H1 (cell line): ENCODE measurements around the gene NOTCH2. TPM values are rescaled to one million over a fixed set of nuclear protein-coding genes. Genes with fewer than 3 reads are reported as not detected.

Experiments
- CTCF ChIA-PET: fragments of 300-600 bp; sonication (Branson Sonifier 250); formaldehyde crosslinking; loops from one replicate; lab custom pipeline; 2021; ENCODE audit not compliant: partially characterized antibody; lab: Charles Lee
- POLR2A ChIA-PET: fragments of 300-600 bp; sonication (Branson Sonifier 250); formaldehyde crosslinking; loops from one replicate; lab custom pipeline; 2021; ENCODE audit warnings: inconsistent platforms; ENCODE audit not compliant: partially characterized antibody; lab: Charles Lee
- DNase-seq, 2 experiments: peaks; one replicate each; pipeline versions ENCODE4 v3.0.0 to v3.0.0-alpha.2; 2010 to 2022; ENCODE audit warnings: low spot score in 2 of 2, low read depth in 1 of 2, mixed read lengths in 1 of 2
- FAIRE-seq: peaks from 2 replicates; lab custom pipeline; 2011; peaks lifted over from hg19 to GRCh38; lab: Jason Lieb, UNC
- H2AFZ ChIP-seq: 2 replicates; pipeline ENCODE4 v1.8.1; 2012; ENCODE audit warnings: low read length, inconsistent platforms
- H2AK5ac ChIP-seq: 2 replicates; pipeline ENCODE4 v1.6.1; 2013; ENCODE audit warnings: low read depth, low read length
- H2BK120ac ChIP-seq: replicated peaks from 2 replicates; pipeline ENCODE3; 2013; ENCODE audit warnings: low read depth, low read length, inconsistent platforms
- H2BK12ac ChIP-seq: 2 replicates; pipeline ENCODE4 v1.6.1; 2013; ENCODE audit warnings: low read depth, low read length
- H2BK15ac ChIP-seq: 2 replicates; pipeline ENCODE4 v1.6.1; 2013; ENCODE audit warnings: low read length
- H2BK20ac ChIP-seq: 2 replicates; pipeline ENCODE4 v1.6.1; 2013; ENCODE audit warnings: low read length
- H2BK5ac ChIP-seq: 2 replicates; pipeline ENCODE4 v1.6.1; 2013; ENCODE audit warnings: low read depth, low read length
- H3K14ac ChIP-seq: 2 replicates; pipeline ENCODE4 v1.6.1; 2013; ENCODE audit warnings: inconsistent platforms; ENCODE audit not compliant: insufficient read length
- H3K18ac ChIP-seq: 2 replicates; pipeline ENCODE4 v1.6.1; 2013; ENCODE audit warnings: low read length; ENCODE audit errors: extremely low read depth
- H3K23ac ChIP-seq: 2 replicates; pipeline ENCODE4 v1.6.1; 2013; ENCODE audit warnings: inconsistent platforms; ENCODE audit not compliant: insufficient read length
- H3K23me2 ChIP-seq: 2 replicates; pipeline ENCODE4 v1.6.1; 2013; ENCODE audit warnings: low read depth, low read length
- H3K27ac ChIP-seq: 2 replicates; pipeline ENCODE4 v1.6.1; 2011; ENCODE audit warnings: low read depth, low read length, inconsistent platforms
- H3K27me3 ChIP-seq, 4 experiments: replicated peaks in 1 of 4; 1 replicate in 1 of 4; 2 replicates in 3 of 4; pipeline versions ENCODE4 v1.6.1 to v1.8.1; 2011 to 2013; ENCODE audit warnings: low read length in 3 of 4, mild to moderate bottlenecking in 3 of 4, inconsistent platforms in 2 of 4, mixed read lengths in 2 of 4, moderate library complexity in 1 of 4; ENCODE audit not compliant: control insufficient read depth in 3 of 4, insufficient read depth in 3 of 4; ENCODE audit errors: extremely low read depth in 1 of 4
- H3K36me3 ChIP-seq, 4 experiments: 2 replicates each; pipeline versions ENCODE4 v1.6.1 to v1.8.1; 2011 to 2013; ENCODE audit warnings: mild to moderate bottlenecking in 4 of 4, low read length in 3 of 4, moderate library complexity in 2 of 4, control low read depth in 1 of 4, inconsistent platforms in 1 of 4; ENCODE audit not compliant: insufficient read depth in 4 of 4, control insufficient read depth in 2 of 4
- H3K4ac ChIP-seq: replicated peaks from 2 replicates; pipeline ENCODE3; 2013; ENCODE audit warnings: low read length, low read depth, mixed read lengths, inconsistent platforms; ENCODE audit not compliant: insufficient read length
- H3K4me1 ChIP-seq, 4 experiments: replicated peaks in 1 of 4; 1 replicate in 1 of 4; 2 replicates in 3 of 4; pipeline versions ENCODE4 v1.6.1 to v1.8.1; 2011 to 2013; ENCODE audit warnings: low read length in 3 of 4, inconsistent platforms in 2 of 4, mixed read lengths in 1 of 4; ENCODE audit not compliant: insufficient read depth in 4 of 4, control insufficient read depth in 3 of 4
- H3K4me2 ChIP-seq, 2 experiments: 2 replicates each; pipeline versions ENCODE4 v1.6.1 to v1.8.1; 2011 to 2013; ENCODE audit warnings: low read depth in 2 of 2, low read length in 2 of 2, control low read depth in 1 of 2, inconsistent platforms in 1 of 2, mild to moderate bottlenecking in 1 of 2; ENCODE audit not compliant: insufficient read depth in 1 of 2
- H3K4me3 ChIP-seq, 4 experiments: fragments of 200-600, 300-600 bp in 1 of 4; sonication (generic), shearing (Covaris generic), sonication (Bioruptor Twin) in 1 of 4; 2 replicates each; pipeline versions ENCODE4 v1.5.1 to v1.8.1; 2011 to 2016; ENCODE audit warnings: low read length in 4 of 4, low read depth in 3 of 4, control low read depth in 2 of 4, inconsistent platforms in 2 of 4, mild to moderate bottlenecking in 2 of 4, mixed read lengths in 1 of 4, moderate library complexity in 1 of 4; ENCODE audit not compliant: insufficient read depth in 2 of 4; ENCODE audit errors: extremely low read depth in 1 of 4
- H3K56ac ChIP-seq: replicated peaks from 2 replicates; pipeline ENCODE3; 2013; ENCODE audit warnings: low read depth, mild to moderate bottlenecking, mixed read lengths, low read length, inconsistent platforms; ENCODE audit not compliant: insufficient read length
- H3K79me1 ChIP-seq: 2 replicates; pipeline ENCODE4 v1.6.1; 2013; ENCODE audit warnings: low read depth, low read length, control low read depth
- H3K79me2 ChIP-seq, 2 experiments: 2 replicates each; pipeline versions ENCODE4 v1.6.1 to v1.8.1; 2012 to 2013; ENCODE audit warnings: low read length in 2 of 2, mild to moderate bottlenecking in 2 of 2, inconsistent platforms in 1 of 2; ENCODE audit not compliant: insufficient read depth in 2 of 2, control insufficient read depth in 1 of 2
- H3K9ac ChIP-seq, 4 experiments: replicated peaks in 1 of 4; 1 replicate in 1 of 4; 2 replicates in 3 of 4; pipeline versions ENCODE4 v1.6.1 to v1.8.1; 2011 to 2013; ENCODE audit warnings: low read depth in 3 of 4, low read length in 3 of 4, control low read depth in 2 of 4, mild to moderate bottlenecking in 2 of 4, moderate library complexity in 2 of 4, inconsistent platforms in 1 of 4; ENCODE audit errors: extremely low read depth in 1 of 4
- H3K9me3 ChIP-seq, 2 experiments: 2 replicates each; pipeline versions ENCODE4 v1.6.1 to v1.8.1; 2012 to 2013; ENCODE audit warnings: mild to moderate bottlenecking in 2 of 2, moderate library complexity in 2 of 2, control low read depth in 1 of 2, inconsistent platforms in 1 of 2, low read depth in 1 of 2, low read length in 1 of 2, mixed read lengths in 1 of 2; ENCODE audit not compliant: insufficient read depth in 2 of 2
- H4K20me1 ChIP-seq, 2 experiments: replicated peaks in 1 of 2; 2 replicates each; pipeline versions ENCODE3 to v1.8.1; 2011 to 2013; ENCODE audit warnings: inconsistent platforms in 2 of 2, low read length in 2 of 2, mild to moderate bottlenecking in 1 of 2; ENCODE audit not compliant: insufficient read depth in 2 of 2, control insufficient read depth in 1 of 2
- H4K5ac ChIP-seq: 2 replicates; pipeline ENCODE4 v1.6.1; 2013; ENCODE audit warnings: low read length, low read depth, mixed read lengths, inconsistent platforms; ENCODE audit not compliant: insufficient read length
- H4K8ac ChIP-seq: 2 replicates; pipeline ENCODE4 v1.8.0; 2013; ENCODE audit warnings: mild to moderate bottlenecking, moderate library complexity, low read length, inconsistent platforms; ENCODE audit not compliant: insufficient read depth; ENCODE audit errors: extremely low read depth
- H4K91ac ChIP-seq: replicated peaks from 2 replicates; pipeline ENCODE3; 2013; ENCODE audit warnings: low read length, mixed read lengths, inconsistent platforms; ENCODE audit not compliant: insufficient read length
- CEBPB ChIP-seq: IDR thresholded peaks from 2 replicates; pipeline ENCODE4 v1.6.1; 2012; ENCODE audit warnings: low read depth, low read length
- GTF2F1 ChIP-seq: IDR thresholded peaks from 2 replicates; pipeline ENCODE4 v1.6.1; 2012; ENCODE audit warnings: low read depth, low read length, improper control_type of control experiment, borderline replicate concordance
- PHF8 ChIP-seq: fragments of 200-600 bp; sonication (generic); conservative IDR thresholded peaks from 2 replicates; pipeline ENCODE4 v1.7.1; 2012; ENCODE audit warnings: low read depth, mild to moderate bottlenecking, inconsistent platforms, low read length, moderate library complexity
- POLR2A ChIP-seq, 2 experiments: IDR thresholded peaks; 1 replicate in 1 of 2; 2 replicates in 1 of 2; pipeline ENCODE4 v1.6.1; 2011; ENCODE audit warnings: low read depth in 2 of 2, low read length in 2 of 2, mild to moderate bottlenecking in 2 of 2; ENCODE audit errors: control extremely low read depth in 1 of 2
- WGBS, 2 experiments: shearing (Covaris generic) in 1 of 2; methylation state at CpG; one replicate each; pipeline versions ENCODE4 v1.1.6 to v1.1.7; 2013 to 2015; ENCODE audit warnings: low lambda C conversion rate in 2 of 2, mixed read lengths in 2 of 2, inconsistent platforms in 1 of 2, low coverage in 1 of 2, missing lambda C conversion rate in 1 of 2; ENCODE audit not compliant: insufficient replicate concordance in 2 of 2, insufficient coverage in 1 of 2, insufficient read length in 1 of 2; ENCODE audit errors: extremely low coverage in 1 of 2, missing lambda C conversion rate in 1 of 2; 5-methylcytosine and 5-hydroxymethylcytosine counted together
- polyA plus RNA-seq, 7 experiments: library from polyadenylated mRNA; depleted of rRNA in 3 of 7; stranded (reverse) in 5 of 7; unstranded in 2 of 7; fragments of >200 nt in 5 of 7; fragments of 200-250 nt in 2 of 7; gene quantifications; 1 replicate in 5 of 7; 2 replicates in 1 of 7; 4 replicates in 1 of 7; pipeline versions ENCODE4 v1.2.1 to v1.2.3, GENCODE V29; 2011 to 2013; ENCODE audit warnings: missing spikeins in 2 of 7, mixed read lengths in 2 of 7
- total RNA-seq: library from RNA; stranded (reverse); fragmentation: NEBNext Ultra II Directional; extraction: Animal tissue kit (Norgen Biotek cat#: 25700); gene quantifications from 2 replicates; pipeline ENCODE4 v1.2.1, GENCODE V29; 2021
- TF ChIP-seq, protein P1 (sequence below): IDR thresholded peaks from 2 replicates; pipeline ENCODE4 v1.6.1; 2012; ENCODE audit warnings: inconsistent platforms

Gene NOTCH2
- total and polyA plus RNA-seq, 2 of the 8 experiments (the other 6 are each of a cell fraction or from before 2014, with no cell fraction given) = 17.7 to 63.0 TPM

DNA sequence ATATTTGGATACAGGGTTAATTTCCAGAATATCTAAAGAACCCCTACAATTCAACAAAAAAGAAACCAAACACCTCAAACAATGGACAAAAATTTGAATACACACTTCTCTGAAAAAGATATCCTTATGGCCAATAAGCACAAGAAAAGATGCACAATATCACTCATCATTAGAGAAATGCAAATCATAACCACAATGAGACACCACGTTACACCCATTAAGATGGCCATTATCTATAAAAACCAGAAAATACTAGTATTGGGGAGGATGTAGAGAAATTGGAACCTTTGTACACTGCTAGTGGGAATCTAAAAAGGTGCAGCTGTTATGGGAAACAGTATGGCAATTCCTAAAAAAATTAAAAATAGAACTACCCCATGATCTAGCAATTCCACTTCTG, 178.1 kb downstream of the NOTCH2 start:
- H4K8ac ChIP-seq = no peak overlapping the region
- H4K91ac ChIP-seq = no peak overlapping the region
- no peak for DNase-seq
- no peak overlapping the region for H2AK5ac ChIP-seq
- H3K79me2 ChIP-seq = no peaks in the 10 kb centered on the region
- no peak overlapping the region for H3K4ac ChIP-seq
- H3K56ac ChIP-seq = no peak overlapping the region
- no peak overlapping the region for H2BK15ac ChIP-seq
- H2BK120ac ChIP-seq = no peak overlapping the region
- ChIA-PET CTCF (interaction anchor here (1.0 kb wide), 1 partner anchor 9 kb away, joined by 3 read pairs; no protein-coding TSS in a partner anchor), POLR2A (no interaction called here)
- no peaks in the 10 kb centered on the region for H3K79me1 ChIP-seq
- no peak overlapping the region for H3K18ac ChIP-seq
- H2AFZ ChIP-seq = no peak overlapping the region
- H3K9me3 ChIP-seq = no peaks in the 10 kb centered on the region
- H3K23ac ChIP-seq = no peak overlapping the region
- no peak overlapping the region for H2BK20ac ChIP-seq
- no peaks in the 10 kb centered on the region for H3K4me1 ChIP-seq
- no peak overlapping the region for H3K4me3 ChIP-seq
- H3K27me3 ChIP-seq = no peaks in the 10 kb centered on the region; a peak in 3 of 7 replicates
- H2BK12ac ChIP-seq = no peak overlapping the region
- H3K4me2 ChIP-seq = no peak overlapping the region
- no peaks in the 10 kb centered on the region for H3K23me2 ChIP-seq
- no peak overlapping the region for H2BK5ac ChIP-seq
- H4K5ac ChIP-seq = no peak overlapping the region
- no peak overlapping the region for H3K27ac ChIP-seq
- no peak overlapping the region for H3K9ac ChIP-seq
- FAIRE-seq = no peak
- no peak overlapping the region for H3K14ac ChIP-seq
- no peaks in the 10 kb centered on the region for H4K20me1 ChIP-seq
- 75% methylated on average over 1 of the region's 1 CpG; no CpG with 5 or more reads in 1 of the 2 experiments for WGBS, 2 experiments
- no peaks in the 10 kb centered on the region for H3K36me3 ChIP-seq
- TF ChIP-seq PHF8 (no peak), GTF2F1 (no peak), CEBPB (no peak), POLR2A (IDR thresholded peaks at IDR 0.05; ENCODE audit: control extremely low read depth in 1 of 2, low read depth in 2 of 2, low read length in 2 of 2) (no peak)
- TF ChIP-seq, protein P1, sequence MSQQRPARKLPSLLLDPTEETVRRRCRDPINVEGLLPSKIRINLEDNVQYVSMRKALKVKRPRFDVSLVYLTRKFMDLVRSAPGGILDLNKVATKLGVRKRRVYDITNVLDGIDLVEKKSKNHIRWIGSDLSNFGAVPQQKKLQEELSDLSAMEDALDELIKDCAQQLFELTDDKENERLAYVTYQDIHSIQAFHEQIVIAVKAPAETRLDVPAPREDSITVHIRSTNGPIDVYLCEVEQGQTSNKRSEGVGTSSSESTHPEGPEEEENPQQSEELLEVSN = no peak
